D721Med (cell line): ENCODE measurements around the gene NACAD.

Source experiments
- DNase-seq: peaks from one replicate; pipeline ENCODE4 v3.0.0; 2011; ENCODE audit warnings: low spot score; ENCODE audit not compliant: insufficient read length
- FAIRE-seq: peaks from 2 replicates; lab custom pipeline; 2011; peaks lifted over from hg19 to GRCh38; lab: Jason Lieb, UNC
- TF ChIP-seq, protein P1 (sequence below): IDR thresholded peaks from 2 replicates; pipeline ENCODE4 v1.5.1; 2012; ENCODE audit warnings: mild to moderate bottlenecking, control low read depth; ENCODE audit not compliant: insufficient read depth; ENCODE audit errors: missing control alignments

NACAD gene

DNA sequence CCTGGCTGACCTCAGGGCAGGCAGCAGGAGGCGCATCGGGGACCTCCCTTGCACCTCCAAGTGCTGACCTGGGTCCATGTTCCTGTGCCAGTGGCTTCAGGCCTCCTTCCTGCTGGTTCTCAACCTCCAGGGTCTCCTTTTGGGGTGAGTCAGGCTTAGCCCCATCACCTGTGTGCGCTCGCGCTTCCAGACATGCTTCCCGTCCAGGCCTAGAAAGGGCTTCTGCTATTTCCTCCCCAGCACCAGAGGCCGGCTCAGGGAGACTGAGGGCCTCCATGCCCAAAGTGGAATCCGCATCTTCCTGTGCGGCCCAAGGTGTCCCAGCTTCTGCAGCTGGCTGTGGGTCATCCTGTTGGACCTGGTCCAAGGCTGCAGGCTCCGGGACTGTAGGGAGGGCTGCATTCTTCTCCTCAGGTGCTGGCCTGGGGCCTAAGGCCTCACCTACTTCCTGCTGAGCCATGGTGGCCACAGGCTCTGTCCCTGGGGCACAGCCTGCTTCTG, 5.9 kb downstream of the NACAD start:
- TF ChIP-seq, protein P1, sequence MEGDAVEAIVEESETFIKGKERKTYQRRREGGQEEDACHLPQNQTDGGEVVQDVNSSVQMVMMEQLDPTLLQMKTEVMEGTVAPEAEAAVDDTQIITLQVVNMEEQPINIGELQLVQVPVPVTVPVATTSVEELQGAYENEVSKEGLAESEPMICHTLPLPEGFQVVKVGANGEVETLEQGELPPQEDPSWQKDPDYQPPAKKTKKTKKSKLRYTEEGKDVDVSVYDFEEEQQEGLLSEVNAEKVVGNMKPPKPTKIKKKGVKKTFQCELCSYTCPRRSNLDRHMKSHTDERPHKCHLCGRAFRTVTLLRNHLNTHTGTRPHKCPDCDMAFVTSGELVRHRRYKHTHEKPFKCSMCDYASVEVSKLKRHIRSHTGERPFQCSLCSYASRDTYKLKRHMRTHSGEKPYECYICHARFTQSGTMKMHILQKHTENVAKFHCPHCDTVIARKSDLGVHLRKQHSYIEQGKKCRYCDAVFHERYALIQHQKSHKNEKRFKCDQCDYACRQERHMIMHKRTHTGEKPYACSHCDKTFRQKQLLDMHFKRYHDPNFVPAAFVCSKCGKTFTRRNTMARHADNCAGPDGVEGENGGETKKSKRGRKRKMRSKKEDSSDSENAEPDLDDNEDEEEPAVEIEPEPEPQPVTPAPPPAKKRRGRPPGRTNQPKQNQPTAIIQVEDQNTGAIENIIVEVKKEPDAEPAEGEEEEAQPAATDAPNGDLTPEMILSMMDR, result no peak
- FAIRE-seq (no peak), DNase-seq (no peak)

DNA sequence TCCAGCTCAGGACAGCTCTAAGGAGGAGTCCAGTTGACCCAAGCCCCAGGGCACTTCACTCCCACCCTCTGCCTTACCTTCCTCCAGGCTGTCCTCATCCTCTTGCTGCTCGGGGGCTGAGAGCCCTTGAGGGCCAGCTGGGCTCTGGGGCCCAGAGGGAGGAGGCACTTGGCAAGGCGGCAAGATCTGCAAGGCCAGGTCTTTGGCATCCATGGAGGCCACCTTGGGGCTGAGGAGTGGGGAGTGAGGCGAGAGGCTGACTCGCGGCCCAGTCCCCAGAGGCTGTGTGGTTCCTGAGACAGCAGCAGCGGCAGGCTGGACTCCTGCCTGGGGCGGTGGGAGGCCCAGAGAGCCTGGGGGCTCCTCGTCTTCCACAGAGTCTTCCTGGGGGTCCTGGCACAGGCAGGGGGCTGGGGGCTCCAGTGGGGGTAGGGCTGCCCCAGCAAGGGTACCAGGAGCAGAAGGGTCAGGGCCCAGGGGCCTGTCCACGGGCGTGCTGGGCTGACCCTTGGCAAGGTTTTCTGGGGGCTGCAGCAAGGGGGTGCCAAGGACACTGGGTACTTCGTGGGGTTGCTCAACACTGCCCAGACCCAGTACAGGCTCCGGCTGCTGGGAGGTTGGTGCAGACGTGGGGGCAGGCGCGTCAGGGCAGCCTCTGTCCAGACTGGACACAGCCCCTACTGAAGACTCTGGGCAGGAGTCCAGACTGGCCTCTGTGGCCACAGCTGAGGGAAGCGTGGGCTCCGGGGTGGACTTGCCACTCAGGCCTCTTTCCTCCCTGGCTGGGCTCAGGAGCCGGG, 6.5 kb downstream of the NACAD start:
- DNase-seq (no peak), FAIRE-seq (no peak)
- TF ChIP-seq, protein P1, result no peak

DNA sequence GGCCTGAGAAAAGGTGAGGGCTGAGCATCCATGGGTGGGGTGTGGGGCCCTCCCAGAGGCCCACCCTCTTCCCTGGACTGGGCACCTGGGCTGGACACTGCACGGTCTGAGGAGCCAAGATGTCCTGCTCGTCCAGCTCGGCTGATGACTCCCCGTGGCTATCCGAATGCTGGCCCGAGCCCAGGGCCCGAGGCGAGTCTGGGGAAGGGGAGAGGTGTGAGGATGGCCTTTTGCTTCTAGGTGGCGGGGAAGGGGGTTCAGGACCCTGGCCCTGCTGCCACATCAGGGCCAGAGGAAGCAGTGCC, 7.1 kb downstream of the NACAD start:
- TF ChIP-seq, protein P1, result no peak
- no peak for DNase-seq
- no peak for FAIRE-seq

DNA sequence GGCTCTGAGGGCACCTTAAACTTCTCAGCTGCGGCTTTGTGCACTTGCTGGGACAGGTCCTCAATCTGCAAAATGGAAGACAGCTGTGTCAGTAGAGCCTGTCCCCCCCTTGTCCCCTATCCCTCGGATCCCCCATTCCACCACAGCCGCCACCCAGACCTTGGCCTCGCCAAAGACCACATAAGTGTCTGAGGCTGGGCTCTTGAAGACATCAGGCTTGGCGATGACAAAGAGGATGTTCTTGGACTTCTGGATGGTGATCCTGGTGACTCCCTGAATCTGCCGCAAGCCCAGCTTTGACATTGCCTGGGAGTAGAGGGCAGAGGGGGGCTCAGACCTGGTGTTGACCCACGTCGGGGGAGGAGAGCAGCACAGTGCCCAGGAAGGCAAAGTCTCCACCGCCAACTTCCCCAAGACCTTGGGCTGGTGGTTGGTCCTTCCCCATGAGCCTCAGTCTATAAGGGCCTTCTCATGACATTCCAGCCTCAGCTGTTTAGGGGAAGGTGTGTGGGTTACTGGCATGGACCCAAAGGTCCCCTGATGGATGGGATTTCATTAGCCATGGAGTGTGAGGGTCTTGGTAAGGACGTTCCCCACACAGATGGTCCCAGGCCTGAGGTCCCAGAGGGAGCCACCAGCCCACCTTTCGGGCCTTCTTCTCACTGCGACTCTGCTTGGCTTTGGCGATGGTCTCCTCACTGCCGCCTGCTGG, 7.7 kb downstream of the NACAD start:
- no peak for DNase-seq
- TF ChIP-seq, protein P1, result no peak
- no peak for FAIRE-seq

DNA sequence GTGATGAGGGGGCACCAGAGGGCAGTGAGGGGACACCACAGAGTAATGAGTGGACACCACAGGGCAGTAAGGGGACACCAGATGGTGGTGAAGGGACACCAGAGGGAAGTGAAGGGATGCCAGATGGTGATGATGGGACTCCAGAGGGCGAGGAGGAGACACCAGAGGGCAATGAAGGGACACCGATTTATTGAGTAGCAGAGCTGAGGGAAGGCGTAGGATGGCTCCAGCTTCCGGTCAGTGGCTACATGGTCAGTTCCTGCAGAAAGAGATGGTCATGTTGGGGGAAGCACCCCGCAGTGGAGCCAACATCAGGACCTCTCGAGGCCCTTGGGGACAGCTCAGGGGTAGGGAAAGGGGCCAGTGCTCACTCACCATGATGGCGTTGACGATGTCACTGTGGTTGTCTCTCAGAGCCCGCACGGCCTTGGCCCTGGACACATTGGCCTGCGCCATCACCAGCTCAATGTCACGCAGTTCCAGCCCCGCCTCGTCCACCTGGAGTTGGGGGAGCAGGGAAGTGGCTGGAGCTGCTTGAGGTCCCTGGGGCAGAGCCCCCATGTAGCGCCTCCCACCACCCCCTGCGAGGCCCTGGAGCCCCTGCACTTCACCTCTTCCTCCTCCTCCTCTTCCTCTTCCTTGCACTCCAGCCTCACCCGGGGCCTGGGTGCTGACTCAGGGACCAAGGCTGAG, 8.4 kb downstream of the NACAD start:
- TF ChIP-seq, protein P1, result no peak
- FAIRE-seq (no peak), DNase-seq (no peak)

DNA sequence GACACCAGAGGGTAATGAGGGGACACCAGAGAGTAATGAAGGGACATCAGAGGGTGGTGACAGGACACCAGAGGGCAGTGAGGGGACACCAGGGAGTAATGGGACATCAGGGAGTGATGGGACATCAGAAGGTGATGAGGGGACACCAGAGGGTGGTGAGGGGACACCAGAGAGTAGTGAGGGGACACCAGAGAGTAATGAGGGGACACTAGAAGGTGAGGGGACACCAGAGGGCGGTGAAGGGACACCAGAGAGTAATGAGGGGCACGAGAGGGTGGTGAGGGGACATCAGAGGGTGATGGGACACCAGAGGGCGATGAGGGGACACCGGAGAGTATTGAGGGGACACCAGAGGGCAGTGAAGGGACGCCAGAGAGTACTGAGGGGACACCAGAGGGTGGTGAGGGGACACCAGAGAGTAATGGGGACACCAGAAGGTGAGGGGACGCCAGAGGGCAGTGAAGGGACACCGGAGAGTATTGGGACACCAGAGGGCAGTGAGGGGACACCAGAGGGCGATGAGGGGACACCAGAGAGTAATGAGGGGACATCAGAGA, 10.6 kb downstream of the NACAD start:
- FAIRE-seq (no peak), DNase-seq (no peak)
- TF ChIP-seq, protein P1, result no peak
